Measurements from ENCODE around the gene COPB2.
A peak's percentile ranks its signal among the peaks of the same experiment; 100 is the strongest.

Gene COPB2

DNA sequence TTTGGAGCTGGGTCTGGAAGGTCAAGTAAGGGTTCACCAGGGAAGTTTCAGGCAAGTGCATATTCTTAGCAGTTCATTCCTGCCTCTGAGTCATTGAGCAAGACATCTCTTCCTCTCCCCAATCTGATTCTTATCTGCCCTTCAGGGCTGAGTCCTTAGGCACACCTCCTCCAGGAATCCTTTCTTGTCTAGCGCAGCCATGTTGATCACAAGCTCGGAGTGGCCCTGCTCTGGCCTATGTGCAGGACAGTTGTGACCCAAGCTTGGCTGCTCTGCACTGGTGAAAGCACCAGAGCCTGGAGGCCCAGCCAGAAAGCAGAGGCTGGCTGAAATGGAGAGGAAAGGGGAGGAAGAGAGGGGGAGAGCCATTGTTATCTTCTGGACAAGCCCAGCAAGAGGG lies 76.5 kb downstream of the COPB2 start:
- no peak for DNase-seq
- Mint-ChIP-seq H3K4me1 (no peaks in the 10 kb centered on the region), H3K9me3 (no peaks in the 10 kb centered on the region), H3K27me3 (peaks cover 16% of the 10 kb centered on the region), H3K36me3 (ENCODE audit: low read depth) (no peaks in the 10 kb centered on the region), H3K4me3 (no peak overlapping the region), H3K27ac (no peak overlapping the region)
- no peak for ATAC-seq

DNA sequence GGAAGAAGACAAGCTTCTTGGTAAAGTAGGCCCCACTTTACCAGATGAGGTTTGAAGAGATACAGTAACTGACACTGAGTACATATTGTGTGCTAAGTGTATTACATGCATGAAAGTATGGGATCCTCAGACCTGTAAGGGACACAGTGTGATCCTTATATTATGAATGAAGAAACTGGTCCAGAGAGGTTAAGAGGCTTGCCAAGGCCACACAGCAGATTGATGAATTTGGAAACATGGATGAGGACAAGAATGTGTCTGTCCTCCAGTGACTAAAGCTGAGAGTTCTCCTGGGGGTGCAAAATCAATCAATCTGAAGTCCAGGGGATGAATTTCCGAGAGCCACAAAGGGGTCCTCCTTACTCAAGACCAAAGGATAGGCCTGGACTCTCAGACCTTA lies 77.0 kb downstream of the COPB2 start:
- no peak overlapping the region for H3K27ac Mint-ChIP-seq
- no peaks in the 10 kb centered on the region for H3K4me1 Mint-ChIP-seq
- no peaks in the 10 kb centered on the region for H3K36me3 Mint-ChIP-seq (ENCODE audit: low read depth)
- no peak for DNase-seq
- H3K4me3 Mint-ChIP-seq, result no peak overlapping the region
- H3K27me3 Mint-ChIP-seq, result peaks cover 15% of the 10 kb centered on the region
- no peak for ATAC-seq
- no peaks in the 10 kb centered on the region for H3K9me3 Mint-ChIP-seq

DNA sequence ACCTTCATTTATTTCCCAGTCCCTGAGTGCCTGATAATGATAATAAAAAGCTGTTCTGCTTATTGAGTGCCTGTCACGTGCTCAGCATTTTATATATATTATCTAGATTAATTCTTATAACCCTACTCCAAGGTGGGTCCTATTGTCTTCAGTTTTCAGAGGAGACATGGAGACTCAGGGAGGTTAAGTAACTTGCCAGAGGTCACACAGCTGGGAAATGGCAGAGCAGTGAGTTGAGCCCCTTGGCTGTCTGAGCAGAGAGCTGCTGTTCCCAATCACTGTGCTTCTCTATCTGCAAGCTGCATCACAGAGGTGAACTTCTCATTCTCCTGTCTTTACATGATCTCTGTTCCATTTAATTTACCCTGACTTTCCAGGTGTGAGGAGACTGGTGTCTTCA lies 77.9 kb downstream of the COPB2 start:
- no peak for ATAC-seq

DNA sequence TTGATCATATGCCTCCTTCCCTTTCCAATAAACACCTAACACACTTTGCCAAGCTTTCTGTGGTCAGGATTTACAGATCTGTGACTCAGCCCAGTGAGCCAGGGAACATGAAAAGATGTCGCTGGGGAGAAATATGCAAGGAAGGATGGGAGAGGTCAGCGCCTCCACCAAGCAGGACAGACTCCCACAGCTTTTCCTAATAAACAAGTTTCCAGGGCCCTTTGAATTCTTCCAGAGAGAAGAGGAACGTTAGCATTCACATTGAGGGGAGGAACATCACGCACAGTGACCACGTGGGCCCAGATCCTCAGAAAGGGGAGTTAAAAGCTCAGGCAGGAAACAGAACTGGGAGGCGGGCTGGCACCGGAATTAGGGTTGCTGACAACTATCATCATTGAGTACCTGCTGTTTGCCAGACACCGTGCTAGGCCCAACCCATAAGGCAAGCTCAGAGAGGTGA lies 78.9 kb downstream of the COPB2 start:
- H3K36me3 Mint-ChIP-seq (ENCODE audit: low read depth), result no peaks in the 10 kb centered on the region
- no peaks in the 10 kb centered on the region for H3K9me3 Mint-ChIP-seq
- ATAC-seq (no peak), DNase-seq (no peak)
- no peak overlapping the region for H3K4me3 Mint-ChIP-seq
- H3K4me1 Mint-ChIP-seq, result no peaks in the 10 kb centered on the region
- no peak overlapping the region for H3K27ac Mint-ChIP-seq
- peaks cover 10% of the 10 kb centered on the region for H3K27me3 Mint-ChIP-seq

More for the DNA sequence above, 77.9 kb downstream of the COPB2 start:
- Mint-ChIP-seq H3K4me3 (no peak overlapping the region), H3K4me1 (no peaks in the 10 kb centered on the region), H3K36me3 (ENCODE audit: low read depth) (no peaks in the 10 kb centered on the region), H3K27ac (no peak overlapping the region), H3K27me3 (peaks cover 13% of the 10 kb centered on the region), H3K9me3 (no peaks in the 10 kb centered on the region)
- no peak for DNase-seq

DNA sequence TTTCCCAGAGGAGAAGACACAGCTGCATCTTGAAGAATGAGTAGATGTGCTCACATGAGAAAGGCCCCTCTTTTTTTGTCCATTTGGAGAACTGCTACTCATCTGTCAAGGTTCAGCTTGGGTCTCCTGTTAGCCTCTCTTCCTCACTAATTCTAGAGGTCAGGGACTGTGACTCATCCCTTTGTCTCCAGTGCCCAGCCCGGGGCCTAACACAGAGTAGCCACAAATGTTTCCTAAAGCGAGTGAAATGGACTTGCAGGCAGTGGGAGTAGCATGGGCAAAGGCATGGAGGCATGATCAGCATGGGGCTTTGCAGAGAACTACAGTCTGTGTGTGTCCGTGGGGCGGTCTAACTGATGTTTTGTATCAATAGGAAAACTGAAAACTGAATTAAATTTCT lies 79.6 kb downstream of the COPB2 start:
- DNase-seq (no peak), ATAC-seq (no peak)
- H3K27me3 Mint-ChIP-seq, result peaks cover 8% of the 10 kb centered on the region
- no peaks in the 10 kb centered on the region for H3K36me3 Mint-ChIP-seq (ENCODE audit: low read depth)
- H3K27ac Mint-ChIP-seq, result no peak overlapping the region
- no peak overlapping the region for H3K4me3 Mint-ChIP-seq
- no peaks in the 10 kb centered on the region for H3K9me3 Mint-ChIP-seq
- no peaks in the 10 kb centered on the region for H3K4me1 Mint-ChIP-seq

DNA sequence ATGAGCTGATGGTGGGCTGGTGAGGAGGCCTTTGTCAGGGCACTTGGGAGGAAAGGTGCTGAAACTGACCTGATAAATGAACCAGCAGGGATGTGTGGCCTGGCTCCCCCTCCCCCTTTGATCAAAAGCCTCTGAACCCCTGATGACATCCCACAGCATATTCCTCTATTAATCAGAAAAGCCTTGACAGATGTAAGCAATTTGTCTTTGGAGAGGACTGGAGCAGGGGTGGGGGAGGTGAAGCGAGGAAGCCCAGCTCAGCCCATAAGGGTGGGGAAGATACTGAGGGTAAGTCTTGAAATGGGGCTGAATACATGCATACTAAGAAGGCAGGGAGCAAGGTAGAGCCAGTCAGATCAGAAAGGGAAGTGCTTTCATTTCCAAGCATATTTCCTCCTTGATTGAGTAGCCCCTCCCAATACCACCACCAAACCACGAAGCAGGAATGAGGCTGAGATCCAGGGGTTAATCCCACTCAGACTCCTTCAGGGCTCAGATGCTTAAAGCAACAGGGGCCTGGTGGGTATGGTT lies 80.3 kb downstream of the COPB2 start:
- peaks cover 2% of the 10 kb centered on the region for H3K27me3 Mint-ChIP-seq
- H3K4me1 Mint-ChIP-seq, result no peaks in the 10 kb centered on the region
- no peak overlapping the region for H3K4me3 Mint-ChIP-seq
- DNase-seq (no peak), ATAC-seq (no peak)
- no peaks in the 10 kb centered on the region for H3K9me3 Mint-ChIP-seq
- H3K36me3 Mint-ChIP-seq (ENCODE audit: low read depth), result no peaks in the 10 kb centered on the region
- H3K27ac Mint-ChIP-seq, result no peak overlapping the region

DNA sequence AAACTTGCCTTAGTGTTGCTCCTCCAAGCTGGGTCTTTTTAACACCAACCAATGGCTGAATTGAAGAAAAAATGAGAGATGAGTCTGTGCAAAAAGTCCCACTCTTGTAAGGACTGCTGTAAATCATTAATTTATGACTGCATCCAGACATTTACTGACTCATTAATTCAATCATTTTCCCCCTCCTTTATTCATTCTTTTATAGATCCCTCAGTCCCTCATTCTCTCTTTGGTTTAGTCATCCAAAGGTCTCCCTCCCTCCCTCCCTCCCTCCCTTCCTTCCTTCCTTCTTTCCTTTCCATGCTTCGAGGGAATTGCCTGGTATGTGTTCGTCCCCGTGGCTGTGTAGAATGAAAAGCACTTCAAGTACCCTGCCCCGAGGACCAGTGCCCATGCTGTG lies 80.9 kb downstream of the COPB2 start:
- ATAC-seq, result no peak
- H3K27me3 Mint-ChIP-seq, result peaks cover 2% of the 10 kb centered on the region

DNA sequence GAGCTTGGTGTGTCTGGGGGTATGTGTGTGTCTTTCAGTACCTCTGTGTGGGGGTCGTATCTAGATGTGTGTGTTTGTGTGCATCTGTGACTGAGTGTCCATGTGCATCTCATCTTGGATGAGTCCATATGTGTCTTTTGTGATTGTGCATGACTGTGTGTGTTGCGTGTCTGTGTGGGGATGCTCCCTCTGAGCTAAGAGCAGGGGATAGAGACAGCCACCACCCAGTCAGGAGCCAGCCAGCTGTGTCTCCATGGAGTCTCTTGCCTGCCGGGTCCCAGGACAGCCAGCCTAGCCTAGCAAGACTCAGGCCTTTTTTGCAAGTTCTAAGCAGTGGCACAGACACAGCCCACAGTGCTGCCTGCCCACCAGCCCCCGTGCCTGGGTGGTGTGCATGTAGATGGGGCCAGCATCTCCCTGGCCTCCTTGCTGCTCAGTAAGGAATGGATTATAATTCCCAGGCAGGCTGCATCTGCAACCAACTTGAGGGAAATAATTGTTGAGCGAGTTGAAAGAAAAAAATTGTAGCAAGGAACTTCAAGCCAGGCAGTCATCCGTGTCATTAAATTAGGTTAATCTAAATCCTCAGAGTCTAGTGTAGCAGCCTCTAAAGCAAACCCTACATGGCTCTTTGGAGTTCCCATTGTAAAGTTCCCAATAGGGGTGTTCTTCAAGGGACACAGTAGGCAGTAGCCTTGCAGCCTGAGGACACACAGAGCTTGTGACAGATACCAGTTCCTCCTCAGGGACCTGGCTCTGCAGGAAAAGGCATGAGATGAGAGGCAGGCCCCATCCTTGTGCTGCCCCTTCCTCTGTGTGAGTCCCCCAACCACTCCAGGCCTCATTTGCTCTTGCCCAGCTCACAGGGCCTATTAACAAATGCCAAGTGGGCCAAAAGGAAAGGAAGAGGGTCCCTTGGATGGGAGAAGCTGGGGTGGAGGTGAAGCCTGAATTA lies 81.6 kb downstream of the COPB2 start:
- H3K36me3 Mint-ChIP-seq (ENCODE audit: low read depth), result no peaks in the 10 kb centered on the region
- H3K4me1 Mint-ChIP-seq, result no peaks in the 10 kb centered on the region
- no peak overlapping the region for H3K27ac Mint-ChIP-seq
- ATAC-seq (peak; percentile 9), DNase-seq (no peak)
- H3K4me3 Mint-ChIP-seq, result no peak overlapping the region
- H3K27me3 Mint-ChIP-seq, result no peaks in the 10 kb centered on the region
- H3K9me3 Mint-ChIP-seq, result no peaks in the 10 kb centered on the region

More for the DNA sequence above, 80.9 kb downstream of the COPB2 start:
- H3K36me3 Mint-ChIP-seq (ENCODE audit: low read depth), result no peaks in the 10 kb centered on the region
- DNase-seq, result no peak
- no peak overlapping the region for H3K4me3 Mint-ChIP-seq
- H3K9me3 Mint-ChIP-seq, result no peaks in the 10 kb centered on the region
- no peaks in the 10 kb centered on the region for H3K4me1 Mint-ChIP-seq
- no peak overlapping the region for H3K27ac Mint-ChIP-seq

Data from activated naive CD8-positive, alpha-beta T cell treated with anti-CD3 and anti-CD28 coated beads, Interleukin-2, amount 50 U/mL, for 24 hours (primary cell).